GM08714 (cell line): ENCODE measurements around the gene KRT83.

ENCODE experiments used
- H3K4me3 ChIP-seq: fragments of 200-500 bp; sonication (Bioruptor generic); 2 replicates; pipeline ENCODE4 v1.5.1; 2014; ENCODE audit warnings: mild to moderate bottlenecking, low read length, inconsistent platforms
- ZNF274 ChIP-seq: IDR thresholded peaks from 2 replicates; pipeline ENCODE4 v1.6.1; 2012; ENCODE audit warnings: mild to moderate bottlenecking, low read depth, low read length

KRT83 gene

DNA sequence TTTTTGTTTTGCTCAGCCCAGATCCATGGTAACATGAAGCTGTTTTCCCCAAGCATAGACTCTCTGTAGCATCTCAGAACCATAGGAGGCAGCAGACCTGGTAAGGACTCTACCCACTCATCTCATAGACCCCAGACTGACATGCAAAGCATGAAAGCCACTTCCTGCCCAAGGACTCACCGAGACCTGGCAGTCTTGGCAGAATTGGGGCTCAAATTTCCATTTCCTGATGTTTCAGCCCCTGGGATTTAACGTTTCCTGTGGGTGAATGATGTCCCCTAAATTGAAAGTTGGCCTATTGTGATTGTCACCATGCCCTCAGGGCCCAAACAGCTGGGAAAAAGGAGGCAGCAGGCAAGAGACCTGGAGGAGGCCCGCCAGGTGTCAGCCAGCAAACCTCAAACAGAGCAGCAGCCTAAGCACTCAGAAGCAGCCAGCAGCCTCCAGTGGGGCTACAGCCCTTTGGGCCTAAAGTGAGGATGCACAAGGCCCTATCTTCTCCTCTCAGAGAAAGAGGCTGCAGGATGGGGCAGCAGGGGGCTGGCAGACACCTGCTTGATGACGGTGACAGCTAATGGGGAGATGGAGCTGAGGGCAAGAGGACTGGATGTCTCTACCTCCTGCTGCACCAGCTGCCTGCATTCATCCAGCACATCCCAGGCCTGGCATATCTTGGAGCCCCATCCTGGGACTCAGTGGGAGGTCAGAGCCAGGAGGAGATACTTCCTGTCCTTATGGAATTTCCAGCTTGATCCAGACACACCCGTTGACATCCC, 37.6 kb upstream of the KRT83 start:
- H3K4me3 ChIP-seq, result no peak overlapping the region
- TF ChIP-seq ZNF274, result no peak

DNA sequence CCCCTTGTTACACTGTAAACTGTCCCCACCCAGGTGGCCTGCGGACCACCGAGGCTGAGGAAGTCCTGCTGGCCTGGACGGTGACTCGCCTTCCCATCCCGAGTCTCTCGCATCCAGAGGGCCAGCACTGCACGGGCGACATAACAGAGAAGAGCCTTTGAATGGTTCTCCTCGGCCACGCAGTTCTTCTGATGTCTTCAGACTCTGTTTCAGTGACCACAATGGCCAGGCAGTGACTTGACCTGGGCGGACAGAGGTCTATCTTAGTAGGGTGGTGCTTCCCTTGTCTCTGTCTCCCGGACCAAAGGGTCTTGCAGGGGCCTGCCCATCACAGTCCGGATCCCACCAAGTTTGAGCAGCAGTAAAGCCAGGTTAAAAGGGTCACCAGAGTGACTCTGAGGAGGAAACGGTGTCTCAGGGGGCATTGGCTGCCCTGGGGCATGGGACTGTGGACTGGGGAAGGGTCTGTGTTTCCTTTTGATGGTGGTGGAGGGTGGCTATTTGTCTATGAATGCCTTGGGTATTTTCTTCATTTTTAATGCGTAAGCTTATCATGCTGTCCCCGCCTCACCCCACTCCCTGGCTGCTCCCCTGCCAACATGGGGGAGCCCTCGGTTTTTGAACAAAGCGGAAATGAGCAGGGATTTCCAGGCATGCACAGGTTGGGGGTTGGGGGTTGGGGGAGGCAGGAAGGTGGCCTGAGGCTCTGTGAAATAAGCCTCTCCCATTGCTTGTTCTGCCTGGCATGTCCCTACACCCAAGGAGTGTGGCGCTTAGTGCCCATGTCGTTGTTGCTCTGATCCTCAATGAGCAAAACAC, 35.8 kb upstream of the KRT83 start:
- no peak for TF ChIP-seq ZNF274
- no peak overlapping the region for H3K4me3 ChIP-seq

DNA sequence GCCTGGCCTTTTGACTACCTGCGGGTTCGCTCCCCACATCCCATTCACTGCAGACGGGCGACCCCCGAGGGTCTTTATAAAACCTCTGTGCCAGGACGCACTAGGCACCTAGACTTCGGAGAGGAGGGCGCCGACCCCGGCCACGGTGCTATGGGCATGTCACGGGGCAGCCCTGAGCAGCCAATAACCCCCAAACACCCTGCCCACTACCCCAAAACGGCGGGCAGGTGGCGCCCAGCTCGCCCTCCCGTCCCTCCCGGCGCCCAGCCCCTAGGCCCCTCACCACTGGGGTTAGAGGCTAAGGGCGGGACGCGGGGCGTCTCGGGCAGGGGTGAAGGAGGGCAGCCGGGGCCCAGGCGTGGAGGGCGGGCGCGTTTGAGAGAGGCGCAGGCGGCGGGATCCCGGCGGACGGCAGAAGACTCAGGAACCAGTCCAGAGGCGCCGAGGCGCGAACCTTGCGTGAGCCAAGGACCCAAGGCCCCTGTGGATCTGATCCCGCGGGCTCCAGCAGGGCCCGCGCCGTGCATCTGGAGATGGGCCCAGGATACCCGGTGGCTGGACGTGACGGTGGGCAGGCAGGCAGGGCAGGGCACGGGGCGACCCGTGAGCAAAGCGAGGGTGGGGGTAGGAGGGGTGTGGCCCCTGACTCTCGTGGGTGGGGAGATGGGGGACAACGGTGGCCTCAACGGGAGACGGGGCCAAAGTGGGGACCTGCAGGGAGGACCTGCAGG, 35.0 kb upstream of the KRT83 start:
- H3K4me3 ChIP-seq, result no peak overlapping the region
- TF ChIP-seq ZNF274, result no peak

DNA sequence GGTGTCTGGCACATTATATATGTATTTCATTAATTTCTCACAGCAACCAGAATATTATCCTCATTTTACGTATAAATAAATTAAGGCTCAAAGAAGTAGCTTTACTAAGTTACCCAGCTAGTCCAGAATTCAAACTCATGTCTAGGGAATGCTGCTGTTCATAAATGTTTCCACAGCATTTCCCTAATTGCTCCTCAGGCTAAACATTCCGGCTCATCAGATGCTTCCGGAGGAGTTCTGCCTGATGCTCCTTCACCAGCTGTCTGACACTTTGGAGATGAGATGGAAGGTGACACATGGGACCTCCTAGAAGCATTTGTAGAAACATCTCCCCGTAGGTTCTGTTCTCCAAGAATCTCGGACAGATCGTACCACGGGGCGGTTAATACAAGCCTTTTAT, 34.0 kb upstream of the KRT83 start:
- no peak overlapping the region for H3K4me3 ChIP-seq
- no peak for TF ChIP-seq ZNF274

DNA sequence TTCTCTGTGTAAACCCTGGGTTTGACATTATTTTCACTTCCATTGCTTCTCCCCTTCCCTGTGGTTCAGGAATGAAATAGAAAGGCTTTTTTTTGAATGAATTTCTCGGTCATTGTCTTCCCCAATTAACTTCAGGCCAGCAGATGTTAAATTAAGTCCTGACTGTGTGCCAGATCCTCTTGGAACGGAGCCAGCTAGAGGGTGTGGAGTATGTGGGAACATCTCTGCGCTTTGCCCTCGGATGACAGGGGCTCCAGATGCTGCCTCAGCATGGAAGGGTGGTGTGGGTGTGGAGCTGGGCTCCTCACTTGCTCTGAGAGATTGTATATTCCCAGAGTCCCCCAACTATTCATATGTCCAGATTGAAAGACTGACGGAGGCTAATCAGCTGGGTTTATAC, 33.0 kb upstream of the KRT83 start:
- no peak overlapping the region for H3K4me3 ChIP-seq
- TF ChIP-seq ZNF274, result no peak

DNA sequence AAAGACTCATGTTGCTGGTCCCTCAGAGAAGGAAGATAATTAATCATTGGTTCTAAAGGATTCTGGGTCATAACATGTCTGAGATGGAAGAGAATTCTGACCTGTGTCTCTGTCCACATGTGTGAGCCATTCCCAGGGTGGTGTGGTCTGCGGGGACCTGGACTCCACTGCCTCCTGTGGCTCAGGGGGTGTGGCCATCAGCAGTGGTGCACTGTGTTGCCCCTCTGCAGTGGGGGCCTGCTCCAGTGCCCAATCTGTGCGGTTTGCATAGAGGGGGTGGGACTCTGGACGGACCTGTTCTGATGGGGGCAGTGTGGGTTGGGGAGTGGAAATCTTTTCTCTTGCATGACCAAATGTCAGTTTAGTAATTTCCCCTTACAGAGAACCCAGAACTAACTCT, 32.6 kb upstream of the KRT83 start:
- no peak overlapping the region for H3K4me3 ChIP-seq
- TF ChIP-seq ZNF274, result no peak

DNA sequence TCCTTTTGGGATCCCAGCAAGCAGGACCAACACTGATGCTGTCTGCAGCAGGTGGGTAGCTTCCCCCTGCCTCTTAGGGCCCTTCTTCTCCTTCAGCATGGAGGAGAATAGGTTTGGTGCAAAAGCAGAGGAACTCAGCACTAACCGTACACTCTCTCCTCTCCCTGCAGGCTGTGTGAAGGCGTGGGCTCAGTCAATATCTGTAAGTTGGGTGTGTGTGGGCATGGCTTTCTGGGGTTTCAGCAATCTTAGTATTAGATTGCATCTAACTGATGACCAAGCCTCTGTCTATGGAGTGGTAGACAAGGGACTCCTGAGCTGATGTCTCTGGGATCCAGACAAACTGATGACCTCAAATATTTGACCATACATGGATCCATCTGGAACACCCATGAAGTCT, 31.8 kb upstream of the KRT83 start:
- TF ChIP-seq ZNF274, result no peak
- no peak overlapping the region for H3K4me3 ChIP-seq

DNA sequence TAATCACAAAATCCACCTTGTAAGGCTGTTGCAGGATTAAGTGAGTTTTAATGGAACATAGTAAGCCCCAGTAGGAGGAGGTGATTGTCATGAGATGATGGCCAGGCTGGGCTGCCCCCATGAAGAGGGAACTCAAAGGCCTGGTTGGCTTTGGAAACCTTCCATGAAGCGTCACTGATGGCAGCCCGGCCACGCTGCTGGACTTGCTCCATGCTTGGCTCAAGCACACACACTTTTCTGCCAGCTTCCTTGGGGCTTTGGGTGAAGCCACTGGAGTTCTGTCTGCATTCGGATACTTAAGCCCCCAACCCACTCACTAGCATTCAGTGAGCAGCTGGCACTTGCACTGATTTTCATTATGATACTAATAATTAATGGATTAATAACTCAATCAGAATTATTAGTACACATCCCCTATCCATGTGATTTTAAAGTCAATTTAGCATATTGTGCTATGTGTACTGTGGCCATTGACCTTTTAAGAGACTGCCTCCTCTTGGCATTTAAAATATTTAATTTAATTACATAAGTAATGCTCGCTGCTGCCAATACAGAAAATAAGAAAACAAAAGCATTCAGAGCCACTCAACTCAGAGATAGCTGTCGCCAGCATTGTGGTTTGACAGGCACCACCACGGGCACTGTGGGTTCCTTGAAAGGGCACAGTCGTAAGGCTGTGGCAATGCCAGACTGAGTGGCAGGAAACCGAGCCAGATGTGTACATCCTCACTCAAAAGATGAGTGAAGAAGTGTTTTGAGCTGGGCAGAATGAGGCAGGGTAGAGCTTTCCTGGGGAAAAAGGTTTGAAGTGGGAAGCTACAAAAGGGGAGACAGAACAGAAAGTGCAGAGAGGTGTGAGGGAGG, 30.2 kb upstream of the KRT83 start:
- H3K4me3 ChIP-seq, result no peak overlapping the region
- TF ChIP-seq ZNF274, result no peak

DNA sequence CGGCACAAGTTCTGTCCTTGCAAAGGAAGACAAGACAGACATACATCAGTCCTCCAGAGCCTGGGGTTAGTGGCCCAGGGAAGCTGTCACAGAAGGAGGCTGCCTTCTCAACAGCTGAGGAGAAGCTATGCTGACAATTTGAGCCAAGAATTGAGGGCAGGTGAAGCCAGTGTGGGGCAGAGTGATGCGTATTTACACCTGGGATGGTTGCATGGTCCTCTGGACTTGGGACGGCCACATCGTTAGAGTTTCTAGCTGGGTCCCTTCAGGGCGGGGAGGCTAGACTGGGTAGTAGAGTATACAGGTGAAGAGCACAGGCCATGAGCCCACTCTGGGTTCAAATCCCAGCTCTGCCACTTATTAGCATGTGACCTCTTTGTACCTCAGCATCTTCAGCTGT, 29.6 kb upstream of the KRT83 start:
- H3K4me3 ChIP-seq, result no peak overlapping the region
- no peak for TF ChIP-seq ZNF274

DNA sequence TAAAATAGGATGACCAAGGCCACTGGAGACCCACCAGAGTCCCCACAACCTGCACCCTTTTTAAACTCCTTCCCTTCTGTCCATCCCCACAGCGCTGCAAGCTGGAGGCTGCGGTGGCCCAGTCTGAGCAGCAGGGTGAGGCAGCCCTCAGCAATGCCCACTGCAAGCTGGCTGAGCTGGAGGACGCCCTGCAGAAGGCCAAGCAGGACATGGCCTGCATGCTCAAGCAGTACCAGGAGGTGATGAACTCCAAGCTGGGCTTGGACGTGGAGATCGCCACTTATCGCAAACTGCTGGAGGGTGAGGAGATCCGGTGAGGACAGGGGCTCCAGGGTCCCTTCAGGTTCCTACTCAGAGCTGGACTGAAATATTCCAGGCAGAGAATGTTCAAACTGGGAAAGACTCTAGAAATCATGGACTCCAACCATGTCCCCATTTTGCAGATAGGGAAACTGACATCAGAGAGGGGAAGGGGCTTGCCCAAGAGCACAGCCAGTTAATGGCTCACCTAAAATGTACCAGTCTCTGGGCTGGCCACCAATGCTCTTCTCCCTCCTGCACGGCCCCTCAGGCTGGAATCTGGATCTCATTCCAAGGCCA, 28.9 kb upstream of the KRT83 start:
- H3K4me3 ChIP-seq, result no peak overlapping the region
- no peak for TF ChIP-seq ZNF274

DNA sequence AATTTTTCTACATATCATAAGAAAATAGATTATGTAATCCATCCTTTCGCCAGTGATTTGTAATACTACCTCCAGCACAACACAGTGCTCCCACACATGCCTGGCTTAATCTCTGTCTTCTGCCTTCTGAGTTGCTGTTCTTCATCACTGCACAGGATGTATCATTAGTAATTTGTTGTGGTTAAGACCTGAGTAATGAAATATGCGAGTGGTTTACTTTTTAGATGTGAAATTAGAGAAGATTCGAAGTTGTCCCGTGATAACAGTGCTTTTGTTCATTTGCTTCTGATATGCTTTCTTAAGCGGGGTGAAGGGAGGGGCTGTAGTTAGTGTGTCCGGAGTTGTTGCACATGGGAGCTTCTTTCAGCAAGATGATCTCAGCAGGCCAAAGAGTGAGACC, 28.0 kb upstream of the KRT83 start:
- TF ChIP-seq ZNF274, result no peak
- H3K4me3 ChIP-seq, result no peak overlapping the region

DNA sequence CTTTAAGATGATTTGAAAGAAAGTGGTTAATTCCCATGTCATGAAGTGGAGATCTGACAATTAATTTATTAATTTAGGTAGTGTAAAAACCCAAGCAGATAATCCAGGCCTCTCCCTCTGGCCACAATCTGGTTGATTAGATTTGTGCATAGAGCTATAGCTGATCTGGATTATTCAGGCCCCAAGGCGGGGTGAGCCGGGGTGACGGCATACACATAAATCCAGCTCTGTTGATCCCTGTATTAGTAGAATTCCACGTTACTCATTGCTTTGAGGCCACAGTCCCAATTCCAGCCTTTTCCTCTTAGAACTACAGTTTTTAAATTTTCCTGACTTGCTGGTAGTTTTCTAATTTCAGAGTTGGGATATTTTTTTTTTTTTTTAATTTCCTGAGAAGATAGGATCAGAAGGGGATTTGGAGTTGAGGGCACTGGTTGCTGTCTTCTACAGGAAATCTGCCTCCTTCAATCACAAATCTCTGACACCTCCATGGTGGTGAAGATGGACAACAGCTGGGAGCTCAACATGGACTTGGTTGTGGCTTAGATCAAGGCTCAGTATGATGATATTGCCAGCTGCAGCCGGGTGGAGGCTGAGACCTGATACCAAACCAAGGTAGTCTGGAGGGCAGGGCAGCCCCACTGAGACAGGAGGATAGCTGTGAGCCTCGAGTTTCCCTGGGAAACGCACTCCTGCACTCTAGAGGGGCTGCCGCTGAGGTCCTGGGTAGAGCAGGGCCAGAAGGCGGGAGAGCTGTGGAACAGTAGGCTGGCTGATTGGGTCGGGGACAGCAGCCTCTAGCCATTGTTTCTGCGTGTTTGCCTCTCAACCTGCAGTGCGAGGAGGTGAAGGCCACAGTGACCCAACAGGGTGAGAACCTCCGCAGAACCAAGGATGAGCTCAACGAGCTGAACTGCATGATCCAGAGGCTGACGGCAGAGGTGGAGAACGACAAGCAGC, 26.6 kb upstream of the KRT83 start:
- H3K4me3 ChIP-seq, result no peak overlapping the region
- TF ChIP-seq ZNF274, result no peak

DNA sequence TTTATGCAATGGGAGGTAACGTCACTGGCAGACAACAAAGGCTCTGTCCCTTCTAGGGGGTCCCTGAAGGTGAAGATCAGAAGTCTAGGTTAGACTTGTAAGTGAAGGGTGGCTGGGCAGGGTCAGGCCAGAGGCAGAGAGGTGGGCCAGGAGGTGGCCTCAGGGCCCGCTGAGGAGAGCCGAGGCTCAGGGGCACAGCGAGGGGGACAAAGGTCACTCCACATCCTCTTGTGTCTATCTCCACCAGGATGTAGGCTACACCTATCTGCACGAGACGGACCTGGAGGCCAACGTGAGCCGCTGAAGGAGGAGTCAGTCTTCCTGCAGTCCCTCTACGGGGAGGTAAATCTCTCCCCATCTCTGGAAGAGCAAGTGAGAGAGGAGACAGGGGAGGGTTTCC, 25.8 kb upstream of the KRT83 start:
- no peak overlapping the region for H3K4me3 ChIP-seq
- no peak for TF ChIP-seq ZNF274
